ENCODE measurements around the gene TAAR1. TPM values are rescaled to one million over a fixed set of nuclear protein-coding genes. Genes with fewer than 3 reads are reported as not detected.
"Not testable (repeated sequence)": the region's sequence is repeated elsewhere in the genome, so short reads cannot be mapped to it uniquely, and the experiment has no call there.

Gene TAAR1
- total and polyA plus RNA-seq, 10 of the 15 experiments (the other 5 are each of a cell fraction or from before 2014, with no cell fraction given), result not detected

DNA sequence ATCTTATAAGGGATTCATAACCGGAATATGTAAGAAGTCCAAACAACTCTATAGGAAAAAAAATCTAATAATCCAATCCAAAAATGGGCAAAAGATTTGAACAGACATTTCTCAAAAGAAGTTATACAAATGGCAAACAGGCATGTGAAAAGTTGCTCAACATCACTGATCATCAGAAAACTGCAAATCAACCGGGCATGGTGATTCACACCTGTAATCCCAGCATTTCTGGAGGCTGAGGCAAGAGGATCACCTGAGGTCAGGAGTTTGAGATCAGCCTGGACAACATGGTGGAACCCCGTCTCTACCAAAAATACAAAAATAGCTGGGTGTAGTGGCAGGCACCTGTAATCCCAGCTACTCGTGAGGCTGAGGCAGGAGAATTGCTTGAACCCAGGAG, 47.8 kb upstream of the TAAR1 start:
- whole genome bisulfite sequencing (ENCODE audit: insufficient coverage, insufficient replicate concordance, low lambda C conversion rate, missing lambda C conversion rate), result 51% methylated on average over 4 of the region's 4 CpGs
- H3K4me1 ChIP-seq (ENCODE audit: control insufficient read depth, insufficient read depth, low read length); H3K79me2 ChIP-seq (ENCODE audit: control insufficient read depth, insufficient read depth, low read length); H3K4me3 ChIP-seq; intact Hi-C loops (cut with micrococcal nuclease; ENCODE audit: unreplicated experiment); in situ Hi-C loops (cut with MboI); H3K4me2 ChIP-seq (ENCODE audit: control insufficient read depth, insufficient read depth); H3K27ac ChIP-seq (ENCODE audit: control insufficient read depth, insufficient read depth); H3K9ac ChIP-seq (ENCODE audit: control insufficient read depth, insufficient read depth, low read length); BruUV-seq (replicated peaks); H4K20me1 ChIP-seq (ENCODE audit: control insufficient read depth, insufficient read depth); FAIRE-seq; CTCF ChIA-PET; RAD21 ChIA-PET (ENCODE audit: unreplicated experiment); SMC1A ChIA-PET (ENCODE audit: uncharacterized antibody, unreplicated experiment); H2AFZ ChIP-seq (ENCODE audit: control insufficient read depth, low read depth, low read length); H3K27me3 ChIP-seq (replicated peaks in 1 of 2; ENCODE audit: control insufficient read depth in 2 of 2, insufficient read depth in 2 of 2, low read length in 1 of 2); ATAC-seq; H3K36me3 ChIP-seq (ENCODE audit: control insufficient read depth in 2 of 2, insufficient read depth in 2 of 2, low read length in 1 of 2); DNase-seq (ENCODE audit: low read depth, low spot score); H3K9me3 ChIP-seq (replicated peaks; ENCODE audit: control insufficient read depth, insufficient read depth, low read length): not testable (repeated sequence)
- POLR2A ChIA-PET, result interaction anchor here (0.6 kb wide), 1 partner anchor 40 kb away, joined by 3 read pairs; no protein-coding TSS in a partner anchor

DNA sequence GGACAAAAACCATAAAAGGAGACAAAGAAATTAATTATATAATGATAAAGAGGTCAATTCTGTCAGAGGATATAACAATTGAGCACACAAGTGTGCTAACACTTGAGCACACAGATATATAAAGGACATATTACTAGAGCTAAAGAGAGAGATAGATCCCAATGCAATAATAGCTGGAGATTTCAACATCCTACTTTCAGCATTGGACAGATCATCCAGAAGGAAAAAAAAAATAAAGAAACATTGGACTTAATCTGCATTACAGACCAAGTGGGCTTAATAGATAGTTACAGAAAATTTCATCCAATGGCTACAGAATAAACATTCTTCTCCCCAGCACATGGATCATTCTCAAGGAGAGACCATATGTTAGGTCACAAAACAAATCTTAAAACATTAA, 45.0 kb upstream of the TAAR1 start:
- in situ Hi-C loops (cut with MboI), result no loop called here
- ChIA-PET CTCF (no interaction called here), RAD21 (ENCODE audit: unreplicated experiment) (no interaction called here), POLR2A (no interaction called here), SMC1A (ENCODE audit: uncharacterized antibody, unreplicated experiment) (interaction anchor here (1.4 to 1.9 kb wide), 2 partner anchors 13 to 34 kb away, joined by 4 to 7 read pairs; no protein-coding TSS in a partner anchor)
- no peaks in the 10 kb centered on the region for H3K79me2 ChIP-seq (ENCODE audit: control insufficient read depth, insufficient read depth, low read length)
- intact Hi-C loops (cut with micrococcal nuclease; ENCODE audit: unreplicated experiment), result no loop called here
- no peak overlapping the region for H3K27ac ChIP-seq (ENCODE audit: control insufficient read depth, insufficient read depth)
- ATAC-seq (no peak), DNase-seq (ENCODE audit: low read depth, low spot score) (no peak), FAIRE-seq (no peak)
- no peaks in the 10 kb centered on the region; a peak in 3 of 4 replicates for H3K27me3 ChIP-seq (replicated peaks in 1 of 2; ENCODE audit: control insufficient read depth in 2 of 2, insufficient read depth in 2 of 2, low read length in 1 of 2)
- no peak overlapping the region for H3K4me2 ChIP-seq (ENCODE audit: control insufficient read depth, insufficient read depth)
- H3K4me3 ChIP-seq, result no peak overlapping the region
- no peaks in the 10 kb centered on the region for H3K36me3 ChIP-seq (ENCODE audit: control insufficient read depth in 2 of 2, insufficient read depth in 2 of 2, low read length in 1 of 2)
- no peak overlapping the region for H2AFZ ChIP-seq (ENCODE audit: control insufficient read depth, low read depth, low read length)
- BruUV-seq (replicated peaks), result no TSS peak
- H3K4me1 ChIP-seq (ENCODE audit: control insufficient read depth, insufficient read depth, low read length), result no peaks in the 10 kb centered on the region
- H4K20me1 ChIP-seq (ENCODE audit: control insufficient read depth, insufficient read depth), result no peaks in the 10 kb centered on the region
- no peak overlapping the region for H3K9ac ChIP-seq (ENCODE audit: control insufficient read depth, insufficient read depth, low read length)
- H3K9me3 ChIP-seq (replicated peaks; ENCODE audit: control insufficient read depth, insufficient read depth, low read length), result no peaks in the 10 kb centered on the region; the same call in 2 of the 3 replicates
- TF ChIP-seq CHD2 (IDR thresholded peaks at IDR 0.05; ENCODE audit: borderline replicate concordance, low read depth, low read length) (no peak), CREM (IDR thresholded peaks at IDR 0.05; ENCODE audit: low read depth) (no peak), HSF1 (IDR thresholded peaks at IDR 0.05; ENCODE audit: low read depth, low read length) (no peak), POLR2AphosphoS5 (IDR thresholded peaks at IDR 0.05; ENCODE audit: low read length) (no peak), MTA2 (IDR thresholded peaks at IDR 0.05; ENCODE audit: low read depth) (no peak), CREB1 (IDR thresholded peaks at IDR 0.05; ENCODE audit: low read depth) (no peak), SPI1 (IDR thresholded peaks at IDR 0.05; ENCODE audit: borderline replicate concordance, insufficient read depth, low read depth, low read length) (no peak), ZNF24 (IDR thresholded peaks at IDR 0.05) (no peak)
- TF ChIP-seq, protein P1, sequence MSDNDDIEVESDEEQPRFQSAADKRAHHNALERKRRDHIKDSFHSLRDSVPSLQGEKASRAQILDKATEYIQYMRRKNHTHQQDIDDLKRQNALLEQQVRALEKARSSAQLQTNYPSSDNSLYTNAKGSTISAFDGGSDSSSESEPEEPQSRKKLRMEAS (IDR thresholded peaks at IDR 0.05; ENCODE audit: low read depth, low read length), result no peak
- TF ChIP-seq, protein P2, sequence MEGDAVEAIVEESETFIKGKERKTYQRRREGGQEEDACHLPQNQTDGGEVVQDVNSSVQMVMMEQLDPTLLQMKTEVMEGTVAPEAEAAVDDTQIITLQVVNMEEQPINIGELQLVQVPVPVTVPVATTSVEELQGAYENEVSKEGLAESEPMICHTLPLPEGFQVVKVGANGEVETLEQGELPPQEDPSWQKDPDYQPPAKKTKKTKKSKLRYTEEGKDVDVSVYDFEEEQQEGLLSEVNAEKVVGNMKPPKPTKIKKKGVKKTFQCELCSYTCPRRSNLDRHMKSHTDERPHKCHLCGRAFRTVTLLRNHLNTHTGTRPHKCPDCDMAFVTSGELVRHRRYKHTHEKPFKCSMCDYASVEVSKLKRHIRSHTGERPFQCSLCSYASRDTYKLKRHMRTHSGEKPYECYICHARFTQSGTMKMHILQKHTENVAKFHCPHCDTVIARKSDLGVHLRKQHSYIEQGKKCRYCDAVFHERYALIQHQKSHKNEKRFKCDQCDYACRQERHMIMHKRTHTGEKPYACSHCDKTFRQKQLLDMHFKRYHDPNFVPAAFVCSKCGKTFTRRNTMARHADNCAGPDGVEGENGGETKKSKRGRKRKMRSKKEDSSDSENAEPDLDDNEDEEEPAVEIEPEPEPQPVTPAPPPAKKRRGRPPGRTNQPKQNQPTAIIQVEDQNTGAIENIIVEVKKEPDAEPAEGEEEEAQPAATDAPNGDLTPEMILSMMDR (IDR thresholded peaks at IDR 0.05 in 2 of 3, conservative IDR thresholded peaks at IDR 0.05 in 1 of 3; ENCODE audit: control insufficient read depth in 2 of 3, extremely low read depth in 1 of 3, insufficient read depth in 1 of 3, low read depth in 3 of 3, low read length in 3 of 3), result no peak
- TF ChIP-seq, protein P3, sequence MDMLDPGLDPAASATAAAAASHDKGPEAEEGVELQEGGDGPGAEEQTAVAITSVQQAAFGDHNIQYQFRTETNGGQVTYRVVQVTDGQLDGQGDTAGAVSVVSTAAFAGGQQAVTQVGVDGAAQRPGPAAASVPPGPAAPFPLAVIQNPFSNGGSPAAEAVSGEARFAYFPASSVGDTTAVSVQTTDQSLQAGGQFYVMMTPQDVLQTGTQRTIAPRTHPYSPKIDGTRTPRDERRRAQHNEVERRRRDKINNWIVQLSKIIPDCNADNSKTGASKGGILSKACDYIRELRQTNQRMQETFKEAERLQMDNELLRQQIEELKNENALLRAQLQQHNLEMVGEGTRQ (IDR thresholded peaks at IDR 0.05; ENCODE audit: borderline replicate concordance, low read depth, low read length), result no peak
